HFFc6 (cell line): ENCODE measurements around the gene ROBO1. TPM values are rescaled to one million over a fixed set of nuclear protein-coding genes. Genes with fewer than 3 reads are reported as not detected.

Experiments used
- DNase-seq: peaks from one replicate; pipeline ENCODE4 v3.0.0-alpha.2; 2018
- H3K27ac Mint-ChIP-seq: 2 replicates; pipeline ENCODE4 v1.8.0; 2020; ENCODE audit warnings: mild to moderate bottlenecking, mixed read lengths
- H3K27me3 Mint-ChIP-seq: 2 replicates; pipeline ENCODE4 v1.8.0; 2021; ENCODE audit warnings: mild to moderate bottlenecking, moderate library complexity, mixed read lengths; ENCODE audit not compliant: insufficient read depth
- H3K36me3 Mint-ChIP-seq: 2 replicates; pipeline ENCODE4 v1.8.0; 2021; ENCODE audit warnings: low read depth, mixed read lengths
- H3K4me1 Mint-ChIP-seq: 2 replicates; pipeline ENCODE4 v1.8.0; 2020; ENCODE audit warnings: low read depth, mixed read lengths
- H3K4me3 Mint-ChIP-seq: 2 replicates; pipeline ENCODE4 v1.8.0; 2020; ENCODE audit warnings: mild to moderate bottlenecking, moderate library complexity, mixed read lengths
- H3K9me3 Mint-ChIP-seq: 2 replicates; pipeline ENCODE4 v1.8.0; 2020; ENCODE audit warnings: mild to moderate bottlenecking, mixed read lengths
- CTCF ChIP-seq: fragments of 200-600 bp; sonication (generic); IDR thresholded peaks from 2 replicates; pipeline ENCODE4 v1.5.0; 2021; ENCODE audit warnings: antibody characterized with exemption, mild to moderate bottlenecking
- total RNA-seq, 6 experiments: library from RNA; stranded (reverse); fragmentation: NEBNext Ultra II Directional; extraction: Animal tissue kit (Norgen Biotek cat#: 25700); gene quantifications; 2 replicates in 1 of 6; 3 replicates in 5 of 6; pipeline ENCODE4 v1.2.3, GENCODE V29; 2021

The ROBO1 gene
- total RNA-seq, 6 experiments from 2014 or later, result 38.7 to 51.3 (median 41.7) TPM

DNA sequence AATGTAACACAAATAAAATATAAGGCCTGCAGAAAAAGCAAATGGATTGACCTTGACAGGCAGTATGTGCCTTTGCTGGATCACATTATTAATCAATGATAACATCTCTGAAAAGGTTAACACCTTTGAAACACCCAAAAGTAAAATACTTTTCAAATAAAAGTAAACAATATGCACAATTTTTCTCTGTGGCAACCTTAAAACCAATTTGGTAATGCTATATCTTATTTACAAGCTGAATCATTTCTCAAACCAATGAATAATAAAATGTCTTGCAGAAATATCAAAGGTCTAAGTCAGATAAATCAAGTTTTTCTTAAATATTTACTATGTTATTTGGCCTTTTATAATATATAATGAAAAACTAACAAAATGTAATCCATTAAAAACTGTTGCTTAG lies 1018.7 kb downstream of the ROBO1 start:
- DNase-seq, result no peak
- Mint-ChIP-seq H3K36me3 (peaks cover 5% of the 10 kb centered on the region; the same call in 1 of the 2 replicates), H3K27ac (no peak overlapping the region), H3K4me1 (peaks cover 33% of the 10 kb centered on the region), H3K27me3 (no peaks in the 10 kb centered on the region), H3K9me3 (no peaks in the 10 kb centered on the region), H3K4me3 (no peak overlapping the region)
- no peak for TF ChIP-seq CTCF

- no peak for TF ChIP-seq CTCF
- no peak for DNase-seq
- H3K4me3 Mint-ChIP-seq, result no peak overlapping the region
- H3K9me3 Mint-ChIP-seq, result no peaks in the 10 kb centered on the region
- H3K27ac Mint-ChIP-seq, result no peak overlapping the region
- H3K36me3 Mint-ChIP-seq, result peaks cover 9% of the 10 kb centered on the region; the same call in 1 of the 2 replicates
- no peaks in the 10 kb centered on the region for H3K27me3 Mint-ChIP-seq
- peaks cover 5% of the 10 kb centered on the region; the same call in 1 of the 2 replicates for H3K4me1 Mint-ChIP-seq
Measured at GRCh38 chr3:78745847-78746246, 1022.0 kb downstream of the ROBO1 start.

DNA sequence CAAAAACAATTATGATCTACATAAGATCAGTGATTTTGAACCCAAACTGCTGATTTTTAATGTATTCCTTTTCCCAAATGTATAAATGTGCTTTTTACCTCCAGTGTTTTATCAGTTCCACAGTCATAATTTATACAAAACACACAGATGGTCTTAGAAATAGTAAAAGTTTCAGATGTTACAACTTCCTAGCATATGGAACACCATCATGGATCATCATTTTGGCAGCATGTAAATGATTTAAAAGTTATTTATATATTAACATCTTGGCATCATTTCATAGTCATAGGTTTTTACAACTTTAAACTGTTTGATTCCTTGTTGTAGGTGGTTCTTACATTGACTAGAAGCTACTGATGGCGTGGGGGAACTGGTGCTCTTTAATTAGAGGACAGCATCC lies 1025.3 kb downstream of the ROBO1 start:
- no peak for TF ChIP-seq CTCF
- H3K36me3 Mint-ChIP-seq, result peaks cover 9% of the 10 kb centered on the region; the same call in 1 of the 2 replicates
- H3K9me3 Mint-ChIP-seq, result no peaks in the 10 kb centered on the region
- H3K4me3 Mint-ChIP-seq, result no peak overlapping the region
- DNase-seq, result no peak
- no peak overlapping the region for H3K27ac Mint-ChIP-seq
- H3K27me3 Mint-ChIP-seq, result no peaks in the 10 kb centered on the region
- peaks cover 13% of the 10 kb centered on the region for H3K4me1 Mint-ChIP-seq

DNA sequence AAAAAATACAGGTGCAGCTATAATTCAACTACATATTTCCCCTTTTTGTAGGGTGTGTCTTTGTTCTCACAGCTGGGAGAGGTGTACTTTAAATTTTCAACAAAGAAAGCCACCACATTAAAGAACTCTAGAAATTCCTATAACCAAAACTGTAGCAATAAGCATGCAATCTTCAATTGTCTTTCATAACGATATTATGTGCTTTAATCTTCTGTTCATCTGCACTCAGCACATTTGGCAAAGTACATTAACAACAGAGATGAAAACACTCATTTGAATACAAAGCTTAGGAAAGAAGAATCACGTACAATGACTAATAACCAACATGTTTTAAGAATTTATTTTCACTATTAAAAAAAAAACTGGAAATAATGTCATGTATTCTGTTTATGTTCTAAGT lies 1025.8 kb downstream of the ROBO1 start:
- Mint-ChIP-seq H3K4me1 (peaks cover 16% of the 10 kb centered on the region), H3K27ac (no peak overlapping the region), H3K9me3 (no peaks in the 10 kb centered on the region), H3K4me3 (no peak overlapping the region), H3K36me3 (peaks cover 9% of the 10 kb centered on the region; the same call in 1 of the 2 replicates), H3K27me3 (no peaks in the 10 kb centered on the region)
- DNase-seq, result no peak
- TF ChIP-seq CTCF, result no peak

DNA sequence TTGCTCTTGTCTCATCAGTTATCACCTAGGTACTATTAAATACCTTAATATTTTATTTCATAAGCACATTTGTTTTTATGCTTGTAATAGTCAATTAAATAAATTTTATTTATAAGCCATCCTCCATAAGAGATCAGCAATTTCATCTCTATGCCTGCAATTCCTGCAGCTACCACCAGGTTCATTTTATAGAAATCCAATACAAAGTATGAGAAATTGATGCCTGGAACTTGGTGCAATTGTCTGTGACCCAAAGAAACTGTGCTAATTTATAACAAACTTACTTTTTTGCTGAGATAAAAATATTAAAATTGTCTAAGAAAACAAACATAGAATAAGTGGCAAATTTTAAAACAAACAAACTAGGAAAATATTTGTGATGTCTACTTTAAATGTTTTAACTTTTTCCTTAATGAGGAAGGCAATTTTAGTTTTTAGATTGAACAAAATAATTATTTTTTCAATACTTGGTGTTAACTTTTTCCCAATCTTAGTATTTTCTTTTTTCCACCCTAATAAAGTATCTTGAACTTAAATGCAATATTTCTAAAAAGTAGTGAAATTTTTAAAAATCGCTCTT lies 1026.6 kb downstream of the ROBO1 start:
- Mint-ChIP-seq H3K27ac (no peak overlapping the region), H3K36me3 (peaks cover 9% of the 10 kb centered on the region; the same call in 1 of the 2 replicates), H3K27me3 (no peaks in the 10 kb centered on the region), H3K4me1 (peaks cover 19% of the 10 kb centered on the region), H3K4me3 (no peak overlapping the region), H3K9me3 (no peaks in the 10 kb centered on the region)
- DNase-seq, result no peak
- peak; percentile 82 for TF ChIP-seq CTCF
